T-helper 2 cell treated with Interferon-gamma antibody and Interleukin-4, amounts not matched to agents 5 μg/mL and 100 μg/mL, for 36 hours (primary cell): ENCODE data around the gene PPEF1.
"Not testable (repeated sequence)": the region's sequence is repeated elsewhere in the genome, so short reads cannot be mapped to it uniquely, and the experiment has no call there.

Experiments
- DNase-seq: peaks from one replicate; pipeline ENCODE4 v3.0.0; 2021; ENCODE audit warnings: low spot score
- H3K27ac Mint-ChIP-seq: one replicate; pipeline ENCODE4 v1.8.0; 2021; ENCODE audit warnings: mild to moderate bottlenecking, mixed read lengths
- H3K27me3 Mint-ChIP-seq: one replicate; pipeline ENCODE4 v1.8.0; 2021; ENCODE audit warnings: low read depth, mixed read lengths
- H3K36me3 Mint-ChIP-seq: one replicate; pipeline ENCODE4 v1.8.0; 2021; ENCODE audit warnings: low read depth, mixed read lengths
- H3K4me1 Mint-ChIP-seq: one replicate; pipeline ENCODE4 v1.8.0; 2021; ENCODE audit warnings: low read depth, mixed read lengths
- H3K4me3 Mint-ChIP-seq: one replicate; pipeline ENCODE4 v1.8.0; 2022; ENCODE audit warnings: mild to moderate bottlenecking, moderate library complexity, mixed read lengths
- H3K9me3 Mint-ChIP-seq: one replicate; pipeline ENCODE4 v1.8.0; 2021; ENCODE audit warnings: mixed read lengths

The PPEF1 gene

DNA sequence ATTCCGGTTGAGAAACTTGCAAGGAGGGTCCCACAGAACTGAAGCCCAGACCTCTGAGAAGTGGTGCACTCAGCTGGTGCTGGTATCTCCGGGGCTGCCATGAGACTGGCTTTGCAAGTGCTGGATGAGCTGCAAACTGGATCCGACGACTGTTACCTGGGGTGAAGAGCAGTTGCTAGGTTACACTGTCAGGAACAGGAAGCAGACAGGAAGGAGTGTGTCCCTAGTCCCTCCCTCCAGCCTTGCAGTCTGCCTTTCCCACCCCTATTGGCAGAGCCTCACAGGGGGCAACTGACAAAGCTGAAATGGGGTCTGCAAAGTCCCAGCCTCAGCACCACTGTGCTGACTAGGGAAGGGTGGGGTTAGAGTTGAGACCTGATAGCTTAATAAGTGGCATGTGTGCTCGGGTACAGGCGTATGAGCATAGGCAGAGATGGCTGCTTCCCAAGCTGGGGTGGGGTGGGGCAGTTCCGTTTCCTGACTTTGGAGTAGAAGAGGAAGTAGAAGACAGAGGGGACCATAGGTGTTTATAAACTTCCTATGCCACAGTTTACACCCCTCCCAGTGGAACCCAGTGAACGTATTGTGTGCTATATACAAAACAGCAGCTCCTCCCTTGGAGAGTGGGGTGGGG is 18.0 kb downstream of the PPEF1 start:
- Mint-ChIP-seq H3K9me3 (no peaks in the 10 kb centered on the region), H3K4me3 (no peak overlapping the region), H3K27ac (no peak overlapping the region), H3K27me3 (no peaks in the 10 kb centered on the region), H3K36me3 (no peaks in the 10 kb centered on the region), H3K4me1 (peaks cover 5% of the 10 kb centered on the region)
- DNase-seq = no peak

DNA sequence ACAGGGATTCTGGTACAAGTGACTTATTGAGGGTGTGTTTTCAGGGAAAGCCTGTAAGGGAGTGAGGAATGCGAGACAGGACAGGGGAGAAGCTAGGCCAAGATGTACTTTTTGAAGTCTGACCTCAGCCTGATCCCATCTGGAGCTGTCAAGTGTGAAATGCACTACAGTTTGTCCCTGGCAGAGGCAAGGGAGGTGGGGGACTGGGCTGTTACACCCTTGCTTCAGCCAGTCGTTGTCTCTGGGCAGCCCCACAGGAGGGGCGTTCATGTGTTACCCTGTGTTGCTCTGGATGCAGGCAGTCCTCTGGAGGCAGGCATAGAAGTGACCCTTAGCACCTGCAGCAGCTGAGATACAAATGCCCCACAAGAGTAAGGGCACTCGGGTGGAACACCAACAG is 25.8 kb downstream of the PPEF1 start:
- Mint-ChIP-seq H3K4me1 (no peaks in the 10 kb centered on the region), H3K36me3 (no peaks in the 10 kb centered on the region), H3K27ac (no peak overlapping the region), H3K9me3 (no peaks in the 10 kb centered on the region), H3K27me3 (no peaks in the 10 kb centered on the region), H3K4me3 (no peak overlapping the region)
- no peak for DNase-seq

- H3K4me1 Mint-ChIP-seq, H3K27me3 Mint-ChIP-seq, H3K4me3 Mint-ChIP-seq, H3K27ac Mint-ChIP-seq, H3K9me3 Mint-ChIP-seq, H3K36me3 Mint-ChIP-seq, DNase-seq: not testable (repeated sequence)
Measured at GRCh38 chrX:18739609-18740008, 32.2 kb downstream of the PPEF1 start.

DNA sequence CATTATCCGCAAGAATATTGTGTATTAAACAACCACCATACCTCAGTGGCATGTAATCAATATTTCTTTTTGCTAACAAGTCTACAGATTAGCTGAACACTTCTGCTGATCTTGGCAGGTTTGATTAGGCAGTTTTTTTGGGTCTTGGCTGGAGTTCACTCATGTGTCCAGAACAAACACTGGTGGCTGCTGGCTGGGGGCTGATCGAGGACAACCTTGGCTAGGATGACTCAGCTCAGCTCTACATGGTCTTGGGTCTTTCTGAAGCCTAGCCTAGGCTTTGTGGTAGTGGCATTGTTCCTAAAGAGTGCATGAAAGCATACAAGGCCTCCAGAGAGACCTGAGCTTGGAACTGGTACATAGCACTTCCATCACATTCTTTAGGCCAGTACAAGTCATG is 41.1 kb downstream of the PPEF1 start:
- no peak for DNase-seq
- Mint-ChIP-seq H3K4me1 (no peaks in the 10 kb centered on the region), H3K9me3 (no peaks in the 10 kb centered on the region), H3K27ac (no peak overlapping the region), H3K36me3 (no peaks in the 10 kb centered on the region), H3K27me3 (no peaks in the 10 kb centered on the region), H3K4me3 (no peak overlapping the region)

GRCh38 chrX:18753631-18754030 is 46.2 kb downstream of the PPEF1 start:
- Mint-ChIP-seq H3K36me3 (no peaks in the 10 kb centered on the region), H3K9me3 (no peaks in the 10 kb centered on the region), H3K27me3 (no peaks in the 10 kb centered on the region), H3K4me3 (no peak overlapping the region), H3K27ac (no peak overlapping the region), H3K4me1 (no peaks in the 10 kb centered on the region)
- no peak for DNase-seq

GRCh38 chrX:18755651-18756050 is 48.2 kb downstream of the PPEF1 start:
- no peaks in the 10 kb centered on the region for H3K27me3 Mint-ChIP-seq
- no peaks in the 10 kb centered on the region for H3K36me3 Mint-ChIP-seq
- H3K4me3 Mint-ChIP-seq = no peak overlapping the region
- H3K4me1 Mint-ChIP-seq = no peaks in the 10 kb centered on the region
- H3K9me3 Mint-ChIP-seq = no peaks in the 10 kb centered on the region
- no peak for DNase-seq
- no peak overlapping the region for H3K27ac Mint-ChIP-seq

DNA sequence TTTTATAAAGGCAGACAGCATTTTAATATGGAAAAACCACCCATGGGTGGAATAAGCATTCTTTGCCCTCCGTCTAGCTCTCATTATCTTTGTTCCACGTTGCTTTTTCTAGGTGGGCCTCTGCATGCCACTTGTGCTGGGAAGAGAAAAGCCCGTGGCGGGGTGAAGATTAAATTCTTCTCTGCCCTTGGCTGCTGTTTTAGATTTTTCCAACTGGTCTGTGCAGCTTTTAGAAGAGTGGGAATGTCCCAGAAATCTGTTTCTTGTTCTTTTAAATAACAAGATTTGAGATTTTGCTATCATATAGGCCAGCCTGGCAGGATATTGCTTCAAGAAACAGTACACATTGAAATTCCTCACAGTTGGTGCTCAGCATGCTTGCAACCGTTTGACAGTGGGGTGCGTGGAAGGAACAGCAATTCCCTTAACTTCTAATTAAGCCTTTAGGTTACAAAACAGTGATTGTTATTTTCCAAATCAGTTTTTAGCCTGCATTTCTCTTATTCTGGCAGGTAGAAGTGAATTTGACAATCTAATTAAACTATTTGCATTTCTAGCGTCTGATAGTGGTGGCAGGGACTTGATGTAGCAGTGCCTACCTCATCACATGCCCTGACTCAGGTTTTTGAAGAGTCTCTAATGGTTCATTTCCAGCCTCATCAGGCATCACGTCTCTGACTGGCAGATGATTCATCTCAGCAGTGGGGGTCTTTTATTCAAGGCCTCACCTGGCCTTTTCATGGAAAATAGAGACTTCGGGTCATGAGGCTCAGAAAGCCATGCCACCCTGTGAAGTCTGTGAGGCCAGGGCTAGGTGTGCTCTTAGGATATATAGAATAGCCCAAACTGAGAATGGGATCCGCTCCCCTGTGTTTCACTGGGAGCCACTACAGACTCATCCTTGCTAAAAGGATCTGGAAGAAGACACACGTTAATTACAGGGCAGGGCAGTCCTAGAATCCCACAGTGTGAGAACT is 50.8 kb downstream of the PPEF1 start:
- H3K27ac Mint-ChIP-seq = no peak overlapping the region
- H3K4me3 Mint-ChIP-seq = no peak overlapping the region
- H3K4me1 Mint-ChIP-seq = no peaks in the 10 kb centered on the region
- H3K27me3 Mint-ChIP-seq = no peaks in the 10 kb centered on the region
- DNase-seq = no peak
- H3K9me3 Mint-ChIP-seq = no peaks in the 10 kb centered on the region
- no peaks in the 10 kb centered on the region for H3K36me3 Mint-ChIP-seq

GRCh38 chrX:18761750-18762149 is 54.3 kb downstream of the PPEF1 start:
- DNase-seq = no peak
- Mint-ChIP-seq H3K27me3 (no peaks in the 10 kb centered on the region), H3K4me1 (no peaks in the 10 kb centered on the region), H3K9me3 (no peaks in the 10 kb centered on the region), H3K27ac (no peak overlapping the region), H3K36me3 (no peaks in the 10 kb centered on the region), H3K4me3 (no peak overlapping the region)

DNA sequence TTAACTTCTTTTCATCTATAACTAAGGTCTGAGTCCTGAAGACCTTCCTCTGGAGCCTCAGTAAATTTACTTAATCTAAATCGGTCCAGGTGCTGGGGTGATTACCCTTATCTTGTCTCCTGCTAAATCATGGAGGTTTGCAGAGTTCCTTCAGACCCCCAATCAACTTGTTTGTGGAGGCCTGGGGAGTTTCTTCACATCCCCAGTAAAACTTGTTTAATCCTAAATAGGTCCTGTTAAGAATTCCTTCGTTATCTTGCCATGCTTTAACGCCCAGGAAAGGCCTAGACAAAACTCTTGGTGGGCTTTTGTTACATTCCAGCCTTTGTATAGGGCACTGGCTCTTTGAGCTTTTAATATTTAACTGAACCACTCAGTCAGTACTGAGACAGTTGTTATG is 55.7 kb downstream of the PPEF1 start:
- not testable (repeated sequence) for H3K4me3 Mint-ChIP-seq, H3K27me3 Mint-ChIP-seq, H3K27ac Mint-ChIP-seq, H3K36me3 Mint-ChIP-seq, DNase-seq, H3K4me1 Mint-ChIP-seq, H3K9me3 Mint-ChIP-seq

GRCh38 chrX:18769364-18769763 is 61.9 kb downstream of the PPEF1 start:
- Mint-ChIP-seq H3K4me1 (no peaks in the 10 kb centered on the region), H3K27ac (no peak overlapping the region), H3K27me3 (no peaks in the 10 kb centered on the region), H3K36me3 (no peaks in the 10 kb centered on the region), H3K9me3 (peaks cover 5% of the 10 kb centered on the region), H3K4me3 (no peak overlapping the region)
- no peak for DNase-seq

GRCh38 chrX:18769812-18770573 is 62.5 kb downstream of the PPEF1 start:
- H3K9me3 Mint-ChIP-seq = peaks cover 5% of the 10 kb centered on the region
- no peaks in the 10 kb centered on the region for H3K27me3 Mint-ChIP-seq
- H3K27ac Mint-ChIP-seq = no peak overlapping the region
- DNase-seq = no peak
- no peak overlapping the region for H3K4me3 Mint-ChIP-seq
- no peaks in the 10 kb centered on the region for H3K4me1 Mint-ChIP-seq
- no peaks in the 10 kb centered on the region for H3K36me3 Mint-ChIP-seq

DNA sequence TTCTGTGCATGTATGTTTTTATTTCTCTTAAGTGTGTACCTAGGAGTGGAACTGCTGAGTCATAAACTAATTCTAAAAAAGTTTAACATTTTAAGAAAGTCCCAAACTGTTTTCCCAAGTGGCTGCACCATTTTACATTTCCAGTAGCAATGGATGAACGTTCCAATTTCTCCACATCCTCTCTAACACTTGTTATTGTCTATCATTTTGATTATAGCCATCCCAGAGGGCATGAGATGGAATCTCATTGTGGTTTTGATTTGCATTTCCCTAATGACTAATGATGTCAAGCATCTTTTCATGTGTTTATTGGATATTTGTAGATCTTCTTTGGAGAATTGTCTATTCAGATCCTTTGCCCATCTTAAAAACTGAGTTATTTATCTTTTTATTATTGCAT is 82.5 kb downstream of the PPEF1 start:
- Mint-ChIP-seq H3K36me3 (no peaks in the 10 kb centered on the region), H3K27me3 (no peaks in the 10 kb centered on the region), H3K4me3 (no peak overlapping the region), H3K27ac (no peak overlapping the region), H3K9me3 (no peaks in the 10 kb centered on the region), H3K4me1 (no peaks in the 10 kb centered on the region)
- DNase-seq = no peak

GRCh38 chrX:18792828-18793227 is 85.4 kb downstream of the PPEF1 start:
- Mint-ChIP-seq H3K36me3 (no peaks in the 10 kb centered on the region), H3K4me1 (no peaks in the 10 kb centered on the region), H3K27ac (no peak overlapping the region), H3K4me3 (no peak overlapping the region), H3K9me3 (no peaks in the 10 kb centered on the region), H3K27me3 (no peaks in the 10 kb centered on the region)
- DNase-seq = no peak

DNA sequence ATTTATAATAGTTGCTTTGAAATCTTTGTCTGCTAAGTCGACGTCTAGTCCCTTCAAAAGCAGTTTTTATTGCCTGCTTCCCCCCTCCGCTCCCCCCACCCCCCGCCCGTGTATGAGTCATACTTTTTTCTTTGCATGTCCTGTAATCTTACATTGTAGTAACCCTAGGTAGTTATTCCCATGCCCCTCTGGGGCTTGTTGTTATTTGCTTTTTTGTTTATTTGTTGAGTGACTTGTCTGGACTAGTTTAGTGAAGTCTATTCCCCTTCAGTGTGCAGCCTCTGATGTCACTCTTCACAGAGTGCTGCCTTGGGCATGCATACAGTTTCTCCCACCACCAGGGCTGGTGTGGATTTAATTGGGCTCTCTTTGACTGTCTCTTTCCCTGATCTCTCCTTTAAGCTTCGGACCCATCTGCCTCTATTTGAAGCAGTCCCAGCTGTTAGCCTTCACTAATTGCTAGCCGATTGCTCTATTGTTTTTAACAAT is 86.2 kb downstream of the PPEF1 start:
- no peaks in the 10 kb centered on the region for H3K4me1 Mint-ChIP-seq
- H3K27ac Mint-ChIP-seq = no peak overlapping the region
- no peaks in the 10 kb centered on the region for H3K36me3 Mint-ChIP-seq
- no peak overlapping the region for H3K4me3 Mint-ChIP-seq
- H3K27me3 Mint-ChIP-seq = no peaks in the 10 kb centered on the region
- H3K9me3 Mint-ChIP-seq = no peaks in the 10 kb centered on the region
- no peak for DNase-seq
